Retinal pigment epithelial cell (primary cell): ENCODE results near the gene FOSL1.
A peak's percentile ranks its signal among the peaks of the same experiment; 100 is the strongest.
"Not testable (repeated sequence)": the region's sequence is repeated elsewhere in the genome, so short reads cannot be mapped to it uniquely, and the experiment has no call there.

Source experiments
- DNase-seq: peaks from one replicate; pipeline ENCODE4 v3.0.0-alpha.2; 2010; ENCODE audit warnings: low read depth
- H3K4me3 ChIP-seq: 2 replicates; pipeline ENCODE4 v1.5.1; 2011; ENCODE audit warnings: mild to moderate bottlenecking, low read length, control low read depth, moderate library complexity
- TF ChIP-seq, protein P1 (sequence below): conservative IDR thresholded peaks from 2 replicates; pipeline ENCODE4 v1.5.1; 2011; ENCODE audit warnings: low read depth, low read length, control low read depth, inconsistent platforms

The FOSL1 gene

DNA sequence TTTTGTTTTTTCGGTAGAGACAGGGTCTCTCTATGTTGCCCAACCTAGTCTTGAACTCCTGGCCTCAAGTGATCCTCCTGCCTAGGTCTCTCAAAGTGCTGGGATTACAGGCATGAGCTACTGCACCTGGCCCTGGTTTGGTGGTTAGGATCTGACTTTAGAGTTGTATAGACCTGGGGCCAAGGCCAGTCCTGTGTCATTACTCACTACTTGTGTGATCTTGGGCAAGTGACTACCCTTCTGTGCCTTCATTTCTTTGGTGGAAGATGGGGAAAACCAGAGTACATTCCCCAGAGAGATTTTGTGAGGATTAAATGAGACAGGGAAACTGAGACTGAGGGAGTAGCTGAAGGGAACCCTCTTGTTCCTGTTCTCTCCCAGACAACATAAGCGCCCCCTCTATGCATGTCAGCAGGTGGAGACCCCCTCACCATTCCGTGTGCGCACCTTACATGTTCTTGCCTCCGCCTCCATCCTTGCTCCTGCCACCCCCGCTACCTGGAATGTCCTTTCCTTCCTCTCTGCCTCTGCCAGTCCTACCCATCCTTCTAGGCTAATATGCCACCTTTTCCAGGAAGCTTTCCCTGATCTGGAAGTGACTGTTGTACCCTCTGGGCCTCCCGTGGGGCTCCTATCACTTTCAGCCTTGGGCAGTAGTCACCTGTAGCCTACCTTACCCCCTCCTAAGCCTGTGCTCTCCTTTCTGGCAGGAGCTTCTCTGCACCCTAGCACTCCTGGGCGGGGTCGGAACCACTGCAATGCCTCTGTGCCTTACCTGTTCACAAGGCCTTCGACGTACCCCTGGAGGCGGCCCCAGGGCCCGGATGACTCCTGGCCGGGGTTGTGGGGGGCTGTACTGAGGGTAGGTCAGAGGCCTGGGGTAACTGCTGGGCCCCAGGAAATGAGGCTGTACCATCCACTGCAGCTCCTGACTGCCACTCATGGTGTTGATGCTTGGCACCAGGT, 3.9 kb downstream of the FOSL1 start:
- TF ChIP-seq, protein P1, sequence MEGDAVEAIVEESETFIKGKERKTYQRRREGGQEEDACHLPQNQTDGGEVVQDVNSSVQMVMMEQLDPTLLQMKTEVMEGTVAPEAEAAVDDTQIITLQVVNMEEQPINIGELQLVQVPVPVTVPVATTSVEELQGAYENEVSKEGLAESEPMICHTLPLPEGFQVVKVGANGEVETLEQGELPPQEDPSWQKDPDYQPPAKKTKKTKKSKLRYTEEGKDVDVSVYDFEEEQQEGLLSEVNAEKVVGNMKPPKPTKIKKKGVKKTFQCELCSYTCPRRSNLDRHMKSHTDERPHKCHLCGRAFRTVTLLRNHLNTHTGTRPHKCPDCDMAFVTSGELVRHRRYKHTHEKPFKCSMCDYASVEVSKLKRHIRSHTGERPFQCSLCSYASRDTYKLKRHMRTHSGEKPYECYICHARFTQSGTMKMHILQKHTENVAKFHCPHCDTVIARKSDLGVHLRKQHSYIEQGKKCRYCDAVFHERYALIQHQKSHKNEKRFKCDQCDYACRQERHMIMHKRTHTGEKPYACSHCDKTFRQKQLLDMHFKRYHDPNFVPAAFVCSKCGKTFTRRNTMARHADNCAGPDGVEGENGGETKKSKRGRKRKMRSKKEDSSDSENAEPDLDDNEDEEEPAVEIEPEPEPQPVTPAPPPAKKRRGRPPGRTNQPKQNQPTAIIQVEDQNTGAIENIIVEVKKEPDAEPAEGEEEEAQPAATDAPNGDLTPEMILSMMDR: no peak
- H3K4me3 ChIP-seq: no peak overlapping the region
- DNase-seq: no peak

DNA sequence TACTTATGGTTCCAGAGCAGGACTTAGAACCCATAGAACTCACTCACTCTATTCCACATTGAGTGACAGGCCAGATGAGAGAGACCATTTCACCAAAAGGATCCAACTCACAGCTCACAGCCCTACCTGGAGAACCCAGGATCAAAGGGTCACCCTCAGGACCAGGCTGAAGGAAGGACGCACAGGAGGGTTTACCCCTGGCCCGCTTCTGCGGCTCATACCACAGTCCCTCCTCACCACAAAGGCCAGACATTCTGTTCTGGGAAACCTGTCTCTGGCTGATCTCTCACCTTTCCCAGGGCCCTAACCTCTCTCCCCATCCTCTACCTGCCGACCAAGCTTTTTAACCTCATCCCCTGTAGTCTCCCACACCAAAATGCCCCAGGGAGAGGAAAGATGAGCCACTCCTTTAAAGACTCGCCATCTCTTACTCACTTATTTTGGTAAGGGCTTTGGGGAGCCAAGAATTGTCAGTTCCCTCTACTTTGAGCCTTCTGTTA, 4.7 kb downstream of the FOSL1 start:
- no peak overlapping the region for H3K4me3 ChIP-seq
- TF ChIP-seq, protein P1: no peak
- DNase-seq: no peak

DNA sequence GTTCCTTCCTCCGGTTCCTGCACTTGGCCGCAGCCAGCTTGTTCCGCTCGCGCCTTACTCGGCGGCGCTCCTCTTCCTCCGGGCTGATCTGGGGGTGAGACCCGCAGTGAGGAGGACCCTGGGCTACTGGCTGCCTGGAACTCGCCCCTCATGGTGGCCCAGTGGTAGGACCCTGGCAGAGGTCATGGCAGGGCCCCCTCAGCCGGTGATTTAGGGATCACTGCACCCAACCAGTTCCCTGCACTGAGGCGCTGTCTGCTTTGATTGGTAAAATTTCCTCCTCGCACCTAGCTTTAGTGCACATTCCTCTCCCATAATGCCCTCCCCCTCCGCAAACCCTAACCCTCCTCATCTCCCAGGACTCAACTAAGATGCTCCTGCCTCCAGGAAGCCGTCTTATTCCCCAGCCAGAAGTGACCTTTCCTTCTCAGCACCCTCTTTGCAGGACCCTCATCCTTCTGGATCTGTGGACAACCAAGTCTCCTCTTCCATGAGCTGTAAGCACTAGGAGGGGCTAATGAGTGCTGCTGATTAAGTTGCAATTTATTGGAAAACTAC, 6.1 kb downstream of the FOSL1 start:
- DNase-seq: no peak
- TF ChIP-seq, protein P1: no peak
- H3K4me3 ChIP-seq: no peak overlapping the region

DNA sequence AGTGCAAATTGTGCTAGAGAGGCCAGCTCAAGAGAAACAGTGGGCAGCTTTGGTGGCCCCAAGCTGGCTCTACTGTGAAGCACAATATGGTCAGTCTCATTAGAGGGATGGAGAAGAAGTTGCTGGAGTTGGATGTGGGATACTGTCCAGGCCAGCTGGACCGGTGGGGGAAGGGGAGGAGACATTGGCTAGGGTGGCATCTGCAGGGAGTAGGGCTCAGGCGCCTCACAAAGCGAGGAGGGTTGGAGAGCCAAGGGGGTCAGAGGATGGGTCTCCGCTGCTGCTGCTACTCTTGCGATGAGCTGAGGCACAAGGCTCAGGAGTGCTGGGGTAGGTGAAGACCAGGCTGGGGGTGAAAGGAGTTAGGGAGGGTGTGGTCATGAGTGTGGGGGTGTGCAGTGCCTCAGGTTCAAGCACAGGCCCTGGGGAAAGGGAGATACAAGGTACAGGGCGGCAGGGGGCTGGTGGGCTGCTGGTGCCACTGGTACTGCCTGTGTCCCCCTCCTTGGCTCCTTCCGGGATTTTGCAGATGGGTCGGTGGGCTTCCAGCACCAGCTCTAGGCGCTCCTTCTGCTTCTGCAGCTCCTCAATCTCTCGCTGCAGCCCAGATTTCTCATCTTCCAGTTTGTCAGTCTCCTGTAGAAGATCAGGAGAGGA, 7.4 kb downstream of the FOSL1 start:
- TF ChIP-seq, protein P1: no peak
- H3K4me3 ChIP-seq: no peak overlapping the region
- DNase-seq: no peak

DNA sequence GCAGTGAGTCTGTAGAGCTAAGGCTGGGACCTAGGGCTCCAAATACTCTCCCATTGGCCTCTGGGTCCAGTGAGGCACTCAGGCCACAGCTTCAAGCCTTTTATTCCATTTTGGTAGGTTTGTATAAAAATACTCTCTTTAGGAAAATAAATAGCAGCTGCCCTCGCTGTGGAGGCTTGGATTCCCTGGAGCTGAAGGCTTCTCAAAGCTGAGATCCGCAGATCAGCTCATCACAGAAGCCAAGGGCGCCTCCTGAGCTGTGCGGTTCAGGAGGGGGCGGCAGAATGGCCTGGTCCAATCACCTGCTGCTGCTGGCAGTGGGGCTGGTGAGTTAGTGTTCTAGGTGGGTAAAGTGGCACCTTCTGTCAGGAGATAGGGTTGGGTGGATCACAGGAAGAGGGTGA, 8.0 kb downstream of the FOSL1 start:
- DNase-seq: not testable (repeated sequence)
- peak overlapping the region; percentile 67 for H3K4me3 ChIP-seq

DNA sequence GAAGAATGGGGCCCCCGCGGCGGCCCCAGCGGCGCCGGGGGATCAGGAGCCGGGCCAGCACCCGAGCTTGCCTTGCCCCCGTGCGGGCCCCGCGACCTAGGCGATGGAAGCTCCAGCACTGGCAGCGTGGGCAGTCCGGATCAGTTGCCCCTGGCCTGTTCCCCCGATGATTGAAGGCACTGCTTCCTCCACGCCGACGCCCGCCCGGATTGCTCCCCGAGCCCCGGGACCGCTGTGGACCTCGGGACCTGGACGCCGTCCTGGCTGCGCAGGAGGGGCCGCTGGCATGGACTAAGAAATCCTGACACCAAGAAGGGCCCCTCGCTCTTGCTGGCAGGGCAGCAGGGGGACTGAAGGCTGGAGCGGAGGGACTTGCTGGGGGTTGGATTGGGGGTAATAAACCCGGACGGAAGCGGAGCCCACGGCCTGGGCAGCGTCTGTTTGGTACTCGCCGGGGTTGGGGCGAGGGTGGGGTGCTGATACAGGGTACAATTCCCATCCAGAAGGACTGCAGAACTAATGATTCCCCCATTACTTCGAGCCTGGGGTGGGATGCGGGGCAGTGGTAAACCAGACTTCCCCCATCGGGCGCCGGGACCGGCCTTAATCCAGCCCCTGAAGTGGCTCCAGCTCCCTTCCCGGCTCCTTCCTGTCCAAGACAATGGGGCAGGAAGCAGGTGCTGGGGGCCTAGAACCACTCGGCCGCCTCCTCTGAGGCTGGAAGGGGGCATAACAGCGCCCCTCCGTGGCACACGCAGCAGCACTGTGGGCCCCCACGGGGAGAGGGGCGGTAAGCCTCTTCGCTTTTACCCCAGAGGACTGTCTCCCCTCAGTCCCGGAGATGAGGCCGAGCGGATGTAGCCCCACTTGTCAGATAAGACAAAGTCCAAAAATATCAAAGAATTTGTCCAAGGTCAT, 8.7 kb downstream of the FOSL1 start:
- DNase-seq: no peak
- H3K4me3 ChIP-seq: peak overlapping the region; percentile 67
- TF ChIP-seq, protein P1: peak; percentile 34
